Peyer's patch (tissue), 4 donors: ENCODE data around the gene ZNF507.
"Not testable (repeated sequence)": the region's sequence is repeated elsewhere in the genome, so short reads cannot be mapped to it uniquely, and the experiment has no call there.

Experiments used
- CTCF ChIP-seq, 6 experiments: fragments of 450-650 bp in 4 of 6; fragments of 200-600 bp in 2 of 6; sonication (generic) in 1 of 6; IDR thresholded peaks; one replicate each; pipeline ENCODE4 v1.5.1; 2017 to 2019; ENCODE audit warnings: antibody characterized with exemption in 6 of 6, mild to moderate bottlenecking in 3 of 6, moderate library complexity in 1 of 6
- POLR2A ChIP-seq, 2 donors: fragments of 450-650 bp; IDR thresholded peaks; one replicate each; pipeline ENCODE4 v1.5.1; 2017; ENCODE audit warnings: antibody characterized with exemption in 2 of 2, mild to moderate bottlenecking in 2 of 2, moderate library complexity in 2 of 2

GRCh38 chr19:32423944-32424343, 78.5 kb downstream of the ZNF507 start:
- TF ChIP-seq CTCF, POLR2A (IDR thresholded peaks at IDR 0.05): not testable (repeated sequence)
